Astrocyte of the hippocampus (primary cell): ENCODE data around the gene FIBIN.

Source experiments
- DNase-seq: peaks from one replicate; pipeline ENCODE4 v3.0.0; 2011; ENCODE audit warnings: low read depth, low spot score

The FIBIN gene

DNA sequence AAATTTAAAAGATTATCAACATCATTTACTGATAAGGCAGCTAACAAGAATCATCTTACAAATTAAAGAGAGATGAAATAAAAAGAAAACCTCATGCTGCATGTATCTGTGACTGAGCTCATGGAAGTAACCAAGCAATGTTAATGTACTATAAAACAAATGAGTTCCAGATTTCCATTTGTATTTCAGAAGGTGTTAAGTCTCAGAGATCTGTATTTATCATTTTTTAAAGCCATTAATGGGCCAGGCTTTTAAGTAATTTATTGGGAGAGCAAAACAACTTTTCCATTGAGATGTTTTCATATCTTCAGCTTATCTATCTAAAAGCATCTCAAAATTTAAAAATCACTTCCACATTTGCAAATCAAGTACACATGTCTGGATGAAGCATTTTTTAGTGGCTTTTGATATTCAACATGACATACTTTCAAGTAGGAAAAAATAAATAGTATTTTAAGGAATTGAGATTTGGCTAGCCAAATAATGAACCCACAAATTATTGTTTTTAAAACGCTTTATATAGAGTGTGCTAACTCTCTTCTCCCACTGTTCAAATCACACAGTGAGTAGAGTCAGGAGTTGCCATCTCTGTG, 28.8 kb downstream of the FIBIN start:
- no peak for DNase-seq

DNA sequence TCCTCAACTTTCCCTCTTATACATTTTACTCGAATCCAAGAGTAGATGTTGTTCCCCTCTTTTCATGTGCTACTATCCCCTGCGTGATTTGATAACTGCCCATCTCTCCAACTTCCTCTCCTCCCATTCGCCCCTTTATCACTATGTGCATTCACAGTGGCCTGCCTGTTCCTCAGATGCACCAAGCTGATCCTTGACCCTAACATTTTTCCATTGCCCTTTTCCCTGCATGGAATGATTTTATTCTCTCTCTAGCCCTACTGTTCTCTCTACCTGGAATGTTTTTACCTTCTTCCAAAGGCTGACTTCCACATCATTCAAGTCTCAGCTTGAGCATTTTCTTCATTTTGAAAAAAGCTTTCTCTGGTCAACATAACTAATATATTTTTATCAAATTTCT, 31.0 kb downstream of the FIBIN start:
- DNase-seq = no peak

DNA sequence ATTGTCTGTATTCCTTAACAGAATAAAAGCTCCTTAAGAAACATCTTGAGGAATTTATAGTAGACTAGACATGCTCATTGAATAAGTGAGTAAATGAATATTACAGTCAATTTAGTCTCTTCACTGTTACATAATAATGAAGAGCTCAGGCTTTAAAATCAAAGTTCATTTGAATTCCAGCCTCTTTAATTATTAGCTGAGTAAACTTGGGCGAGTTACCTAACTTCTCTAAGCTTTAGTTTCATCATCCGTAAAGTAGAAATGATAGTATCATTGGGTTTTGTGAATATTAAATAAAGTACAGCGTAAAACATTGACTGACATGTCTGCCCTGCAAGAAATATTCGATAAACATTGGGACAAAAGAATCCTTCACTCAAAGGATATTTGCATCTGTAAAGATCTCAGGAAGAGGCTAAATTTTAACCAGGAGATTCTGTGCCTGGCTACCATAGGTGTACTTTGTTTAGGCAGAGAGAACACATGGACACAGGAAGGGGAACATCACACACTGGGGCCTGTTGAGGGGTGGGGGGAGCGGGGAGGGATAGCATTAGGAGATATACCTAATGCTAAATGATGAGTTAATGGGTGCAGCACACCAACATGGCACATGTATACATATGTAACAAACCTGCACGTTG, 31.5 kb downstream of the FIBIN start:
- no peak for DNase-seq

DNA sequence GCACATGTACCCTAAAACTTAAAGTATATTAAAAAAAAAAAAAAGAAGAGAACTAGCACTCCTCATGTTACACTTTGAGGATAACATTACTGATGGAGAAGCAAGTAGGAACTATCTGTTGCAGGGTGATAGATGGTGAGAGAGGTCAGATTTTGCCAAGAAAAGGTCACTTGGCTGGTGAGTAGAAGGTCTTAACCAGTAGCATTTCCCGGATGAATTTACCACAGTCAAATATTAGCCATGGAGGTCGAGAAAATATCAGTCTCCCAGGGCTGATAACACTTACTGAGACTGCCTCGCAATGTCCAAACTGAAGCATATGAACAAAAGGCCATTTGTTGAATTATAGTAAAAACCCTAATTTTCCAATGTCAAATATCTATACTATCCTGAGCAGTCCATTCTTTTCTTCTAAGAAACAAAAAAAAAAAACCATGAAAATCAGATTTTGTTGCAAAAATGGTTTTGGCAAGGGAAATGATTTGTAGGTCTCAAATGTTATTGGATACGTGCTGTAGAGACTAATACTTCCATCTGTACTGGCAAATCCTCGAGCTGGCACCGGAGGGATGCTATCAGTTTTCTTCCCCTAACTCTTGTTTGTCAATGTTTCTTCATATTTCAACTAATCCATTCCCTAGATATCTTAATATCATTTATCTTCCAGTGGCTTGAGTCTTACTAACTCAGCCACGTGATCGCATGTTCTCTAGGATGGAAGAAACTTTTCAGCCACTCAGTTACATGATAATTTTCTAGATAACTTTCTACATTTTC, 32.2 kb downstream of the FIBIN start:
- no peak for DNase-seq

DNA sequence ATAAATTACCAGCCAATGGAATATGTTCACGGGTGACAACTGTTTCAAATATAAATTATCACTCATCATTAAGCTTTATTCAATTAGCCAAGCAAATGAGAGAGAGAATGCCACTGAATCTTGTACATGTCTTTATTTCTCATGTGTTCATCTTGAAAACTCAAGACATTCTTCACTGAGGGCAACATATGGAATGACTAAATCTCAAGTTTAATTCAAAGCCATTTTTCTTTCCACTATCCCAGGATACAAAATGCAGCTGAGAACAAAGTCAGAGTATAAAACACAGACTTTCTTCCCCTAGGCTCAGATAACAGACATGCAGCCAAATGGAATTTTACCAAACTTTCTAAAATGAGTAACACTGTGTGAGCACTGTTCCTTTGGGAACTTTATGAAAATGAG, 34.7 kb downstream of the FIBIN start:
- peak; percentile 10 for DNase-seq

DNA sequence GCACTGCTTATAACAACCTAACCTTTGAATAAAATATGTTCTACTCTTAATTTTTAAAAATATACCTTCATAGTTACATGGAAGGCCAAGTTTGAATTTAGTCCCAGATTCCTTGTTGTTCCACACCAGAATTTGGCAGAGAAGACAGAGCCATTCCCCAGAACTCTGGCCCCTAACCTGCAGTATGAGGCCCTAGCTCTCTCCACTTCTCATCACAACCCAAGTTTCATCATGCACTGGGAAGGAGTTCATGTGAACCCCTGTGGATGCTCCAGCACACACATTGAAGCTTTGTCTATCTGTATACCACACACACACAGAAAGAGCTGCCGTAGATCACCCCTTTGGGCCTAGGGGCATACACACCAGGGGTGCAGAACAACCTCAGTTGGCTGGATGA, 36.1 kb downstream of the FIBIN start:
- no peak for DNase-seq

DNA sequence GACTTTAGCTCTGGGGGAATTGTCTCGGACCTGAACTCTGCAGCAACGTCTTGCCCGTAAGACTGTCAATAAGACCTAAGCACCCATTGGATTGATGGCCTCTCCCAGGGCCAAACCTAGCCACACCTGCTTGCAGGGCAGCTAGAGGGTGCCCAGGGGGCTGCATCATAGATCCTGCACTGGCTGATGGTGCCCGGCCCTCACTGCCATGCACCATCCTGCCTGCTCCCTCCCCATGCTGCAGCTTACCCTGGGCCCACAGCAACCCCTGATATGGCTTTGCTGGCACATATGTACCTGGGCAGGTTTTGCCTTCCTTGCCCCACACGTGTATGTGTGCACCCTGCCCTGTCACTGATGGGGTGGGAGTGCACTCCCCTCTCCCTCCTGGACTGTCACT, 37.8 kb downstream of the FIBIN start:
- no peak for DNase-seq

DNA sequence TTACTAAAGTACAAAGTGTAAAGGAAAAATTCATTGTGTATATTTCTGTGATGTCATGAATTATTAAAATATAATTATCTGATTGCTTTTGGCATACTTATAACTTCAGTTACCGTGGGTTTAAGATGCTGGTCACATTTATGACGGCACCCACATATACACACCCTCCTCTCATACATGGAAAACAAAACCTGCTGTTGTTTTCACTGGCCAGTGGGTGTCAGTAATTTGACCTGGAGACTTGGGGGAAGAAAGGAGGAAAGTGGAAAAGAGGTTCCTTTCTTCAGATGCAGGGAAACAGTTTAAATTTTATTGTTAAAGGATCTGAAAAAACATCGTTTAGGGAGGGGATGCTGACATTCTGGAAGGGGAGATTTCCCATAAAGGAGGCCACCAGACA, 46.0 kb downstream of the FIBIN start:
- peak; percentile 10 for DNase-seq

DNA sequence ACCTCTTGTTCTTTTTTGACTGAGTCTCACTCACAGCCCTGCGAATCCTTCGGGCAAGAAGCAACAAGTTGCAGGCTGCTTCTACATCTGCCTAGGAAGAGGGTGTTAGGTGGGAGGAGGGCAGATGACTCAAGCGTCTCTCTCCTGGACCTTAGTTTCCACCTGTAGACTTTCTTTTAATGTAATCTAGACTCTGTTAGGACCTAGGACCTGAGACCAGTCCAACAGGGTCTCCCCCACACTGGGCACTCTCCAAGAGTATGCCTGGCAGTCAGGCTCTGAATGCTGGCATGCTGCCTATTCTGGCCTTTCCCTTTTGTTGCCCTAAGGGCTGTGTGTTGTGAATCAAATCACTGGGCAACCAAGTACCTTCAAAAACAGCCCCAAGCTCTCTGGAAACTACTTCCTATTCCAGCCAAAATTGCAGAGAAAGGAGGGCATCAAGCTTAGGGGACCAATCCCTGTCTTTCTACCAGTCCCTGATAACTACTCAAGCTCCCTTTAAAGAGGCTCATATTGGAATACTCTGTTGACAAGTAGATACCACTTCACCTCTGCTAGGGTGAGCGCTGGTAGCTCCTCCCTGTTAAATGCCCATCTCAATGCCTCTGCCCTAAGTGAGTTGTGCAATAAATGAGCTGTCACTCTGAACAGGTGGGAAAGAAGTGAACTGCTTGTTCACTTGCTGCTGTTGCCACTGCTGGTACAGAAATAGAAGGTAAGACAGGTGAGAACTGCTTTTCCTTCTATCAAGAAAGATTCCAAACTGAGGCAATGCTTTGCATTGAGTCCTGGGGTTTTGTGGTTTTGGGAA, 46.6 kb downstream of the FIBIN start, which contains the start of gene BBOX1:
BBOX1 (plus strand) TSS at position 514 of the 814 bp plus-strand sequence. CDS start 14,616 bp downstream, outside the sequence.
- DNase-seq = peak; percentile 54

DNA sequence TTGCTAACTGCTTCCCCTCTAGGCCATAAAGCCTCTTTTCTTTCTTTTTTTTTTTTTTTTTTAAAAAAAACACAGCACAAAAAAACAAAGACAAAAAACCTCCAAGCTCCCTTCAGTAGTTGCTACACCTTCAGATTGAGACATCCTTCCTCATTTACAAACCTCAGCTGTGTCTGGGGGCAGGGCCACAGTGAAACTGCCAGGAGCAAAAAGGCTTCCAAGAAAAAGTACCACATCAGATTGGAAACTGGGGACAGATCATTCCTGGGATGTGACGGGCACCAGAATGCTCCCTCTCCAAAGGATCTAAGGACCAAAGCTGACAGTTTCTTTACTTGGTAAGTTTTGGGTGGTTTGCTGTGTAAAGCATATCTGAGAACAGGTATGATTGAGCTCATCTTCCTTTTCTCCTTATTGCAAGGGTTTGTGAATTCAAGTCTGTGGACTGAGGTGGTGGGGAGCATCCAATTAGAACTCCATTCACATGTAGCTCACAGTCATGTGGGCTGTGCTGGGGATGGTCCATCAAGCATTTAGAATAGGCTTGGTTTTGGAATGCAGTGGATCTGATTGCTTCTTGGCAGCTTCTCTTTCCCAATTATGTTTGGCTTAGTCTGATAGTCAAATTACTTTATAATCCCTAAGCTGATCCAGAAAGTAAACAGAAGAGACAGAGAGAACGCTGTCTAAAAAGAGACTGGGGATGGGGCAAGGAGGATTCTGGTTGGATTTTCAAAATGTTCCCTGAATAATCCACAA, 47.4 kb downstream of the FIBIN start:
- peak; percentile 55 for DNase-seq
